AG09309 (cell line): ENCODE data around the gene HOXC9.

Source experiments
- DNase-seq: peaks from one replicate; pipeline ENCODE4 v3.0.0-alpha.2; 2010; ENCODE audit warnings: low read depth
- H3K4me3 ChIP-seq: 2 replicates; pipeline ENCODE4 v1.5.1; 2011; ENCODE audit warnings: mild to moderate bottlenecking, low read depth, low read length, moderate library complexity; ENCODE audit not compliant: control insufficient read depth
- TF ChIP-seq, protein P1 (sequence below): IDR thresholded peaks from 2 replicates; pipeline ENCODE4 v1.5.1; 2011; ENCODE audit warnings: mild to moderate bottlenecking, low read depth, low read length, inconsistent platforms; ENCODE audit not compliant: insufficient read depth, control insufficient read depth; ENCODE audit errors: missing control alignments

The HOXC9 gene

DNA sequence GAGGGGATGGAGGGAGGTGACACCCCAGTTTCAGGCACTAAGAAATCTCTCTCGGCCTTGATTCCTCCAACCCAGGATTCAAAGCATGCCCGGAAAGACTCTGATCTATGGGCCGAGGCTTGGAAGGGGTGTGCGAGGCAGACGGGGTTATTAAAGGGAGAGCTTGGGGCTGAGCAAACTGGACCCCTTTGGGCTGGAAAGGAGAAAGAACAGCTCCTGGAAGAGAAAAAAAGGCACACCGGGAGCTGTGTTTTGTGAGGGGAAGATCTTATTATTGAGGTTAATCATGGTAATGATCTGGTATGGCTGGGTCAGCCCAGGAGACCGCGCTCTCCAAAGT, 48.0 kb downstream of the HOXC9 start:
- TF ChIP-seq, protein P1, sequence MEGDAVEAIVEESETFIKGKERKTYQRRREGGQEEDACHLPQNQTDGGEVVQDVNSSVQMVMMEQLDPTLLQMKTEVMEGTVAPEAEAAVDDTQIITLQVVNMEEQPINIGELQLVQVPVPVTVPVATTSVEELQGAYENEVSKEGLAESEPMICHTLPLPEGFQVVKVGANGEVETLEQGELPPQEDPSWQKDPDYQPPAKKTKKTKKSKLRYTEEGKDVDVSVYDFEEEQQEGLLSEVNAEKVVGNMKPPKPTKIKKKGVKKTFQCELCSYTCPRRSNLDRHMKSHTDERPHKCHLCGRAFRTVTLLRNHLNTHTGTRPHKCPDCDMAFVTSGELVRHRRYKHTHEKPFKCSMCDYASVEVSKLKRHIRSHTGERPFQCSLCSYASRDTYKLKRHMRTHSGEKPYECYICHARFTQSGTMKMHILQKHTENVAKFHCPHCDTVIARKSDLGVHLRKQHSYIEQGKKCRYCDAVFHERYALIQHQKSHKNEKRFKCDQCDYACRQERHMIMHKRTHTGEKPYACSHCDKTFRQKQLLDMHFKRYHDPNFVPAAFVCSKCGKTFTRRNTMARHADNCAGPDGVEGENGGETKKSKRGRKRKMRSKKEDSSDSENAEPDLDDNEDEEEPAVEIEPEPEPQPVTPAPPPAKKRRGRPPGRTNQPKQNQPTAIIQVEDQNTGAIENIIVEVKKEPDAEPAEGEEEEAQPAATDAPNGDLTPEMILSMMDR, result no peak
- no peak for DNase-seq
- H3K4me3 ChIP-seq, result no peak overlapping the region

DNA sequence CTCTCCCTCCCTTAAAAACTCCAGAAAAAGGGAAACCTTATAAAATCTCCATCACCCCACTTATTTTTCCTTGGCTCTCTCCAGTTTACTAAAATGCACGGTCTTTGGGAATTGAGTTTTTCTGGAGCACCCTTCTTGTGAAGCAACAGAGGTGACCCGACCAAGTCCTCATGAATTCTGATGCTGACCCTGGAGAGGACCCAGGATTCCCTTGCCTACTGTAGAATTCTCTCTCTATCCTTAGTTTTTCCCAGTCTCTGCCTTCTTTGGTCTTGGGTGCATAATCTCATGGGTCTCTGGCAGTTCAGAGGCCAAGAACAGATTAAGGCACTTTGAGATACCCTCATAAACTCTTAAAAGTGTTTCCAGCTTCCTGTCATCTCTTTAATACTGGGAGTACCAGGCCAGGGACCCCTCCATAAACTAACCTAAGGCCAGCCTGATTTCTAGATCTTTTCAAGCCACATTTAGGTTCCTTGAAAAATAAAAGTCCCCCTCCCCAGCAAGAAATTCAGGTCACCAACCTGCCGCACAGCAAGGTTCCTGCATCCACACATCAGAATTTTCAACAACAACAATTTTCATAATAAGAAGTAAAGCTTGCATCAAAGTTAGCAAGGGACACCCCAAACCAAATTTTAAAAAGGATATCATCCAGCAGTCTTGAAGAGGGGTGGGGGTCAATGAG, 48.6 kb downstream of the HOXC9 start:
- no peak overlapping the region for H3K4me3 ChIP-seq
- no peak for DNase-seq
- TF ChIP-seq, protein P1, result no peak

DNA sequence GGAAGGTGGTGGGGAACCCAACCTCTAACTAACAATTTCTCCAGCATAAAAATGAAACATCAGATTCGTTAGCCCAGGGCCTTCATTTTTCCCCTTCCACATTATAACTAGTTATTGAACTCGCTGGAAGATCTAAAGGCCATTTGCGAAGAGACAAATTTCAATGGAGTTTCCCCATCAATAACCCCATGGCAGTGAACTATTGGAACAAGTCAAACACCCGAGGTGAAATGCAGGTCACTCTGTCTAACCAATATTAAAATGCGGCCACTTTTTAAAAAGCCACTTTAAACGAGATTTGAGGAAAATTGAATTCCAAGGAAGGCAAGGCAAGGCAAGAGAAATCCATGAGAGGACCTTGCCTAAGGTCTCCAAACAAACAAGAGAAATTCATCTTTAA, 49.1 kb downstream of the HOXC9 start:
- no peak overlapping the region for H3K4me3 ChIP-seq
- TF ChIP-seq, protein P1, result no peak
- no peak for DNase-seq

DNA sequence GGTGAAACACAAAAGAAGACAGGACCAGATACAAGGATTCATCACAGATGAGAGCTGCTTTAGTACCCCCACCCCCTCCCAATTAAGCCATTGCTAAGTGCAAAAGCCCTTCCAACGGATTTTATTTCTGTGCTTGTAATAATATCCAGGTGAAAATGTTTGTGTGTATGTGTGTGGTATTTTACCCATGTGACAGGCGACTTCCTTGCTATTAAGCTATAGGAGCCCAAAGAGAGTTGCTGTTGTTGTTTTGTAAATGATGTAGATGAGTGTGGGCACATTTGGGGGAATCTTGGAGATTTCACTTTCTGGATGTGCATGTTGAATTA, 50.5 kb downstream of the HOXC9 start:
- no peak for DNase-seq
- TF ChIP-seq, protein P1, result no peak
- H3K4me3 ChIP-seq, result no peak overlapping the region

DNA sequence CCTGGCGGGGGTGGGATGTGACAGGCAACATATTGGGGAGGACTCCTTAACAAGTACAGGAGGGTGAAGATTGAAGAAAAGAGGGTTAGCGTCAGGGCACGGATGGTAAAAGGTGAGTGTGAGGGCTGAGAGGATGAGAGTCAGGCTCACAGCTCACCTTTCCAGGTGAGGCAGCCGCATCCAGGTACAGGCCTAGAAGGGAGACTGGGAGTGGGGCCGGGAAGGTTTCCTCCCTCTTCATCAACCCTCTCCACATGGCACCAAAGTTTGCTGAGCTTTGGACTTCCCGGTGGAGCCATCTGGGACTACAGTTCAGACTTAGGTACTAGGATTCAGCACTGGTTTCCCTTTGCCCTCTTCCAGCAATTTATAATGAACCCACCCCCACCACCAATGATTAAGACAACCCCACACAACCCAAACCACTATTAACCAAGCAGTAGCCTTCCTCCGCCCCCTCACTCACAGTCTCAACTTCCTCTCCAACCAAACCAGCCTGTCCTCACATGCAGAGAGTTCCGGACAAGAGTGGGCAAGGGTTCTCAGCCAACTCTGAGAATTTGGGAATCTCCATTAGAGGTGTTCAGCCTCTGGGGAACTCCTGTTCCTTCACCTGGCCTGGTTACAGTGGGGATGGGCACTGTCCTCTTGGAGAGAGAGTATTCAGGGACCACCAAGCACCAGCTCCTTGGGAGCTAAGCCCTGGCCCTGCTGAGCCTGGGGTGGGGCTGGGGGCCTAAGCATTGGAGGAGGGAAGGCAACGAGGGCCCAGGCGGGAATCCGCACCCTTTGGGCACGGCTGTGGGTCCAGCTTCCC, 51.3 kb downstream of the HOXC9 start:
- TF ChIP-seq, protein P1, result no peak

DNA sequence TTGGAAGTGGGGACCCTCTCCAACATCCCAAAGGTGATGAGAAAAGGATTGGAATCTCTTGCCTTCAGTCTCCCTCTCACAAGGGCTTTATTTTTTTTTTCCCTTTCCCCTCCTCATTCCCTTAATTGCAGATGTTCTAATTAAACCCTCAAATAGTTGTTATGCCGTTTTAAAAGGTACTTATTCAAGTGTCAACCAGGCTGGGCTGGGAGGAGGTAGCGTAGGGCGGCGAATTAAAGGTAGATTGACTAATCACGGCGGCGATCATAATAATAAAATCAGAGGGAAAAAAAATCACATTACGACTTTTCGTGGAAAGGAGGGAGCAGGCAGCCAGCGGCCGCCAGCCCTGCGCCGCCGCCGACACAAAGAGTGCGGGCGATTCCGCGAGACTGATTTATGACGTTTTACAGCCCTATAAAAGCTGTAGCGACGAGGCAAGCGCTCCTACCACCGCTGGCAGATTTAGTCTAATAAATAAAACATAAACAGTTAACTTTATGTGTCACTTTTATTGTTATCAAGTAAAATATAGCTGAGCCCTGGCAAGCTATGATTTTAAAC, 52.0 kb downstream of the HOXC9 start:
- TF ChIP-seq, protein P1, result no peak
- DNase-seq, result peak; percentile 17
- H3K4me3 ChIP-seq, result no peak overlapping the region

More for the DNA sequence above, 51.3 kb downstream of the HOXC9 start:
- DNase-seq, result no peak
- no peak overlapping the region for H3K4me3 ChIP-seq
